Cerebellar cortex (tissue), 1 donor: ENCODE results near the gene SOAT2.
"Not testable (repeated sequence)": the region's sequence is repeated elsewhere in the genome, so short reads cannot be mapped to it uniquely, and the experiment has no call there.

Experiments
- DNase-seq: peaks from one replicate; pipeline ENCODE4 v3.0.0-alpha.2; 2015; ENCODE audit warnings: low spot score

SOAT2 gene

DNA sequence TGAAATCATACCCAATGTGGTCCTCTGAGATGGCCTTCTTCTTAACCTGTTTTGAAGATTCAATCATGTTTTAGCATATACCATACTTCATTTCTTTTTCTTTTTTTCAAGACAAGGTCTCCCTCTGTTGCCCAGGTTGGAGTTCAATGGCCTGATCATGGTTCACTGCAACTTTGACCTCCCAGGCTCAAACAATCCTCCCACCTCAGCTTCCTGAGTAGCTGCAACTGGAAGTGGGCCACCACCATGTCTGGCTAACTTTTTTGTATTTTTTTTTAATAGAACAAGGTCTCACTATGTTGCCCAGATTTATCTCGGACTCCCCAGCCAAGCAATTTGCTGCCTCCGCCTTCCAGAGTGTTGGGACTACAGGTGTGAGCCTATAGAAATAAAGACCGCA, 30.4 kb downstream of the SOAT2 start:
- no peak for DNase-seq

DNA sequence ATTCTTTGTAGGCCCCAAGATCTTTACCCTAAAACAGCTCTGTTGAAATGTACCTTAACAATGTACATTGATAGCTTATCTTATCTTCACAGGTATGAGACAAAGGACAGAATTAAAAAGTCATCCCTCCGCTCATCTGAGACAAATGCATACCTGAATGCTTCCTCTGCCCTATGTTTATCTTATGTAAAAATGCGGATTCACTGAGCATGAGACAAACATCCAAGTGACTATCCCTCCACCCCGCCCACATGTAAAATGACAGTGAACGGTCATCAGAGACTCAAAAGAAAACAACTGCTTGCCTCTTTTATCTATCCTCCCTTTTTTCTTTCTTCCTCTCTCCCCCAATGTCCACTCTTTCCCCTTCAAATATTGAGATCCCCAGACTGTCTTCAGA, 40.1 kb downstream of the SOAT2 start:
- no peak for DNase-seq

DNA sequence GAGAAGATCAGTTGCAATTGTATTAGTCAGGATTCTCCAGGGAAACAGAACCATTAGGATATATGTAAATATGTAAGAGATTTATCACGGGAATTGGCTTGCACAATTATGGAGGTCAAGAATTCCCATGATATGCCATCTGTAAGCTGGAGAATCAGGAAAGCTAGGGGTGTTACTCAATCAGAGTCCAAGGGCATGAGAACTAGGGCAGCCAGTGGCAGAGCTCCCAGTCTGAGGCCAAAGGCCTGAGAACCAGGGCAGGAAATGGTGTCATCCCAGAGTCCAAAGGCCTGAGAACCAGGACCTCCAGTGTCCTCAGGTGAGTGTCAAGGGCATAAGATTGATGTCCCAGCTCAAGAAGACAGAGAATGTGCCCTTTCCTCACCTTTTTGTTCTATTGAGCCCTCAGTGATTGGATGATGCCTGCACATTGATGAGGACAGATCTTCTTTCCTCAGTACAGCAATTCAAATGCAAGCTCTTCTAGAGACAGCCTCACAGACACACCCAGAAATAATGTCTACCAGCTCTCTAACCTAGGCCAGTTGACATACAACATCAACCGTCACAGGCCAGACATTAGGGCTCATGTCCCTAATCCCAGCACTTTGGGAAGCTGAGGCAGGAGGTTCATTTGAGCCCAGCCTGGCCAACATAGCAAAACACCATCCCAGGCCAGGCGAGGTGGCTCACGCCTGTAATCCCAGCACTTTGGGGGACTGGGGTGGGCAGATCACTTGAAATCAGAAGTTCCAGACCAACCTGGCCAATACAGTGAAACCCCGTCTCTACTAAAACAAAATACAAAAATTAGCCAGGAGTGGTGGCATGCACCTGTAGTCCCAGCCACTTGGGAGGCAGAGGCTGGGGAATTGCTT, 42.3 kb downstream of the SOAT2 start:
- DNase-seq = no peak

GRCh38 chr12:53147181-53147580, 43.9 kb downstream of the SOAT2 start:
- DNase-seq = no peak

GRCh38 chr12:53147653-53148052, 44.4 kb downstream of the SOAT2 start:
- no peak for DNase-seq

DNA sequence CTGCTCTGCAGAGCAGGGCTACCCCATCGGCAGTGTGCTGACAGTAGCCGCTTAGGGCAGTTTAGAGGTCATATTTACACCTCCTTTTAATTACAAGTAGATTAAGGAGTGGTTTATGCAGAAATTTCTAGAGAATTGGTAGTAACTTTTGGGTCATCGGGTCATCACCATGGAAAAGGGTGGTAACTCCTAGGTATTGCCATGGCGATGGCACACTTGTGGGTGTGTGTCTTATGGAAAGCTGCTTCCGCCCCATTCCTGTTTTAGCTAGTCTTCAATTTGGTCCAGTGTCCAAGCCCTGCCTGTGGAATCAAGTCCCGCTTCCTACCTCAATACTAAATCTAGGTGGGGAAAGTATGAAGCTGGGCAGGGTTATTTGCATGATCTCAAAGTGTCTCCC, 47.8 kb downstream of the SOAT2 start:
- no peak for DNase-seq

- DNase-seq = no peak
These were observed 49.1 kb downstream of the SOAT2 start for GRCh38 chr12:53152390-53152789.

- peak; percentile 81 for DNase-seq
These were observed 56.0 kb downstream of the SOAT2 start for GRCh38 chr12:53159195-53159839.

DNA sequence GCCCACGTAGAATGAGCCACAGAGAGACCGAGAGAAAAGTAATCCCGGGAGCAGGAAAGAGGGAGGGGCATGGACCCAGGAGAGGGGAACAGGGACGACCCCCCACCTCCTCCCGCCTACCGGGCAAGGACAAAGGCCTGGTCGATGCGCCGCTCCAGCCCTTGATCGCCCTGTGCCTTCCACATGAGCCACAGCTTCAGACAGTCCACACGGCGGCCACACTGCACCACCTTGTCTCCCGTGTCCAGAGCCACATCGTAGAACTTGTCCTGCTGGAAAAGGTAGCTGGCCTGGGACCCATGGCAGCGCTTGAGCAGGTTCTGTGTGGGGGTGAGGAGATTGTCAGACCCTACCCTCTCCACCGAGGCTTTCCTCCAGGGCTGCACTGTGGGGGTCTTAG, 56.7 kb downstream of the SOAT2 start:
- DNase-seq = no peak

DNA sequence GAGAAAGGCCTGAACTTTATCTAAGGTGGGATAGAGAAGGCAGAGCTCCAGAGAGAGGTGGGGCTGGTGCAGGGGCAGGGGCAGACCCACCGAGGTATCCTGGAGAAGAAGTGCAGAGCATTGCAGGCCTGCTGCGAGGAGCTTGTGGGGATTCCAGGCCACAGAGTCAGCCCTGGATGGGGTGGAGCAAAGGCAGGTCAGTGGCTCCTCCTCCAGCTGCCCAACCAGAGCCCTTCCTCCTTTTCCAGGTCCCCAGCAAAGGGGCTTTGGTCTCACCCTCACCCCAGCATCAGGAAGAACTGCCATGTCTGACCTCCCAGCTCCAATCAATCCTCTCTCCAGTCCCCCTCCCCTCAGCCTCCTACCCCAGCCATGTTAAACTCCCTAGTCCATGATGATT, 57.4 kb downstream of the SOAT2 start:
- DNase-seq = no peak

GRCh38 chr12:53161119-53161911, 58.0 kb downstream of the SOAT2 start:
- no peak for DNase-seq

DNA sequence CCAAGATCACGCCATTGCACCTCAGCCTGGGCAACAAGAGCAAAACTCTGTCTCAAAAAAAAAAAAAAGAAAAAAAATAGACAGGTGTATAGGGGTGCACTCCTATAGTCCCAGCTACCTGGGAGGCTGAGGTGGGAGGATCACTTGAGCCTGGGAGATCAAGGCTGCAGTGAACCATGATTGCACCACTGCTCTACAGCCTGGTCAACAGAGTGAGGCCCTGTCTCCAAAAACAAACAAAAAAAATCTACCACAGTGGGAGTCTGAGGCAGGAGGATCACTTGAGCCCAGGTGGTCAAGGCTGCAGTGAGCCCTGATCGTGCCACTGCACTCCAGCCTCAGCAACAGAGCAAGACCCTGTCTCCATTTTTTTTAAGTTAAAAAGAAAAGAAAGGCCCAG, 59.7 kb downstream of the SOAT2 start:
- not testable (repeated sequence) for DNase-seq

- no peak for DNase-seq
These were observed 63.6 kb downstream of the SOAT2 start for GRCh38 chr12:53166837-53167236.

DNA sequence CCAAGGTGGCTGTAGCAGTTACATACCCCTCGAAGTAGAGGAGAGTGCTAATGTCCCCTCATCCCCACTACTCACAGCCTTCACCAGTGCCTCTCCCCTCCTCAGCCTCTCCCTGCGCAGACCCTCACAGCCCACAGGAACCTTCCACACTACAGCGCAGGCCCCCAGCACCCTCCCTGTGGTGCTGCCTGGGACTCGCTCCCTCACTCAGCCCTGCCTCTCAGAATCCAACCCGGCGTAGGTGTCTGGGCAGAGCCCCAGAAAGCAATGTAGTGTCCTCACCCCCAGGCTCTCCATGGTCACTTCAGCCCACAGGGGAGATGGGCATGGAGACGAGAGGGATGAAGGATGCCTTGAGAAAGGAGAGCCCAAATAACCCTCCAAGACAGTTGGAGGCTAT, 66.4 kb downstream of the SOAT2 start:
- DNase-seq = no peak

DNA sequence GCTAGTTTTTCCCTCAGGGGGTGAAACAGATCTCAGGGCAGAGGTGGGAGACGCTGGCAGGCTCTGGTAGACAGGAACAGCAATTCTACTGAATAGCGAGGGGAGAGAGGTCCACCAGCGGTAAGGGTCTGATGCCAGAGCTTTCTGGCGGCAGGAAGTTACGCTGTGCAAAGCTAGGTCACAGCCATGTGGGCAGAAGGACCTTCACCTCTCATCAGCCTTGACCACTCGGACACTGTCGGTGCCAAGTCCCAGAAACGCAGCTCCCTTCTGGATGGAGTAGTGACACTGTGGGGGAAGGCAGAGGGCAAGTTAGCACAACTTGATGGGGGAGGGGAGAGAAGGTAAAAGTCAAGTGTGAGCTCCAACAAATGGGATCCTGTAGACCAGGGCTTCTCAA, 66.9 kb downstream of the SOAT2 start:
- no peak for DNase-seq

- DNase-seq = no peak
These were observed 67.8 kb downstream of the SOAT2 start for GRCh38 chr12:53170876-53171724.

DNA sequence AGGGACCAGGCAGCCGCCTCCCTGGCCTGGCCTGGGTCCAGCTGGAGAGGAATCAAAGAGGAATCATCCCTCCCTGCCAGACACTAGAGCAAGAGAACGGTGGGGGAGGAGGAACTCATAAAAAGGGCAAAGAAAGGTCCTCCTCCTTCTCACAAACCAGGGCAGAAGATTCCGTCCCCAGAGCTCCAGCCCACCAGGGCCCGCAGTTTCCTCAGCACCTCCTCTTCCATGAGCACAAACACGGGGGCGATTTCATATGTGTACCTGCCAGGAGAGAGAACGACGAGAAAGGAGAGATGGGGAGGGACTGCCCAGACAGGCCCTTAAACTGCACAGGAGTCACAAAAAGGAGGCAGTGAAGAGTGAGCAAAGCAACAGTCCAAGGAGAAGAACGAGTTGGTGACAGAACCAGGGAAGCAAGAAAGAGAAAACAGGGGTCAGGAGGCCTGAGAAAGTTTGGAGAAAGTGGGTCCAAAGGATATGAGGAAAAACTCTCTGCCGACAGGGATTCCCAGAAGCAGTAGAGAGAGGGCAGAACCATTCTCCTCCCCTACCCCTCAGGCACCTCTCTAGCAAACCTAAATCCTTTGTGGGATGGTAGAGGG, 68.5 kb downstream of the SOAT2 start:
- DNase-seq = no peak

DNA sequence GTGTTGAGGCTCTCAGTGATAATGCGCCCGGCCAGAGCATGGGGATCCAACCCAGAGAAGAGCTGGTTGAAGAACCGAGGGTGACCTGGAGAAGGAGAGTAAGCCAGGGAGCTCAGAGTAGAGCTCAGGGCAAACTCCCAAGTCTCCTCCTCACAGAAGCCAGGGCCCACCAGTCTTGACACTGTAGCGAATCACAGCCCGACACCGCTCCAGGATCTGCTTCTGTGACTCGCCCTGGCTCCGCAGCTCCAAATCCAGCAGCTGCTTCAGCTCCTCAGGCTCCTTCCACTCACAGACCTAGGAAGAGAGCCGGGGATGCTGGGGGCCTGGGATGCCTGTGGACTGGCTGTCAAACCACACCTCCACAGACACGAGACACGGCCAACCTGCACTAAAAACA, 69.1 kb downstream of the SOAT2 start:
- no peak for DNase-seq

DNA sequence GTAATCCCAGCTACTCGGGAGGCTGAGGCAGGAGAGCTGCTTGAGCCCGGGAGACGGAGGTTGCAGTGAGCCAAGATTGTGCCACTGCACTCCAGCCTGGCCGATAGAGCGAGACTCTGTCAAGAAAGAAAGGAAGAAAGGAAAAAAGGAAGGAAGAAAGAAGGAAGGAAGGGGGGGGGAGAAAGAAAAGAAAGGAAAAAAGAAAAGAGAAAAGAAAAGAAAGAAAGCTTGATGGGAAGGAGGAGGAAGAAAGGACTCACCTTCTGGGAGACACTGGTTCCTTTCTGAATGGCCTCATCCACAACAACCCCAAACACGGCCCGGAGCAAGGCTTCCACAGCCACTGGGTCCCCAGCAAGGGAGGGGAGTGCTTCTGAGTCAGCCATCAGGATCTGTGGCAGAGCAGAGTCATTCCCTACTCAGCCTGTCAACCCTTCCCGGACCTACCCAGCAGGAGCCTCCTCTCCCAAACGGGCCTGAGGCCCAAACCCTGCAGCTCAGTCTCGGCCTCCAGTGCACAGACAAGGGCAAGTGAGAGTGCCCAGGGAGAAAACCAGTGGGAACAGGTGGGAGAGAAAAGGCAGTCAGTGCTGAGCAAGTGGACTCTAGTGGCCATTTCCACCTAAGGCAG, 69.9 kb downstream of the SOAT2 start:
- DNase-seq = no peak
